NCI-H2227 treated with DMSO at 0.1 percent for 48 hours (cell line): ENCODE measurements around the gene IL10.
"Not testable (repeated sequence)": the region's sequence is repeated elsewhere in the genome, so short reads cannot be mapped to it uniquely, and the experiment has no call there.

Source experiments
- DNase-seq: peaks from one replicate; lab custom pipeline; 2025; lab: John Stamatoyannopoulos, UW

The IL10 gene

DNA sequence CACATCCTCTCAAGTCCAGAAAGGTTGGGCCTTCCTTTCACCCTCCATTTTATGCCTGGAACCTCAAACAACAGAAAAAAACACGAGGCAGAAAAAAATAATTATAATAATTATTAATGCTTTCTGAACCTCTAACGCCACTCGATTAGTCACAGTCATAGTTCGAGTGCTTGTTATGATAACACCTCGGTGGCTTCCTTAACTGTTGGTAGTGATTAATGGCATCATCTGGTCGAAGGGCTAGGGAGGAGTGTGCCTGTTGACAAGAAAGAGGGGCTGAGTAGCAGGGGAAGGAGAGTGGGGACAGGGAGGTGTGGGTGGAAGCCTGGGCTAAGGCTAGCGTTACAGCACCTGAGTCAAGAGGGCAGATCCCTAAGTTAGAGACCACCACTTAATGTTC is 21.3 kb upstream of the IL10 start:
- DNase-seq, result no peak

GRCh38 chr1:206792939-206793607 is 20.8 kb upstream of the IL10 start:
- no peak for DNase-seq

DNA sequence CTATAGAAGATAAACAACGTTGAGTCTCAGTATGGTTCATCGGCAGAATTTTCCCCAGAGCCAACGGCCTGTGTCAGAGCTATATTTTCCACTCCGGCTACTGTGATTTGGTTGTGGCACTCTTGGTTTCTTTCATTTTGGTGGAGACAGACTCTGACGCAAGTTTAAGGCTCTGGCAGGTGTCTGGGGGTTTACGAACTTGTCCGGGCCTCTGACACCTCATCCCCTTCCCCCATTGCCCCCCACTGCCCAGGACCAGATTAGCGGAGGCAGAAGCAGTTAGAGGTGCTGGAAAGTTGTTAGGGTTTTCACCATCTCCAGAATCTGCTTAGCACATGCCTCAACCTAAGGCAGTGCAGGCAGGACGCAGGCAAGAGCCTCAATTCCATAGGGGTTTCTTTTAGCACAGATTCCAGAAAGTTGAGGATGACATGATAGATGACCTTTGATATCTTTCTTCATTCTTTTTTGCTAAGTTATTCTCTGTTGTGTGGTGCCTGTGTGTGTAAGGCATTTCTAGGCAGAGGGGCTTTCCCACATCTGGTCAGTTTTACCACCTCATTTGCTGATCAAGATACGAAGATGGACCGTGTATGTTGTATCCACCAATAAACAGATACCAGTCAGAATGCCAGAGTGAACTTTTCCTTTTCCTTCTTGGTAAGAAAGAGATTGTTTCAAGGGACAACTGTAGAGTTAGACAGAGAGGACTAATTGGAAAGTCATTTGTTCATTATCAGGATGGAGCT is 18.4 kb upstream of the IL10 start:
- DNase-seq, result no peak

DNA sequence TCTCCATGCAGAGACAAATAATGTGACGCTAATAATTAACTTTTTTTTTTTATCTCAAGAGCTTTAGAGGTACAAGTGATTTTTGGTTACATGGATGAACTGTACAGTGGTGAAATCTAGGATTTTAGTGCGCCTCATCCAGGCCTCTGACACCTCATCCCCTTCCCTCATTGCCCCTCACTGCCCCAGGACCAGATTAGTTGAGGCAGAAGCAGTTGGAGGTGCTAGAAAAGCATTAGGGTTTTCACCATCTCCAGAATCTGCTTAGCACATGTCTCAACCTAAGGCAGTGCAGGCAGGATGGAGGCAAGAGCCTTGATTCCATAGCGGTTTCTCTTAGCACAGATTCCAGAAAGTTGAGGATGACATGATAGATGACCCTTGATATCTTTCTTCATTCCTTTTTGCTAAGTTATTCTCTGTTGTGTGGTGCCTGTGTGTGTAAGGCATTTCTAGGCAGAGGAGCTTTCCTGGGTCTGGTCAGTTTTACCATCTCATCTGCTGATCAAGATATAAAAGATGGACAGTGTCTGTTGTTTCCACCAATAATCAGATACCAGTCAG is 16.3 kb upstream of the IL10 start:
- DNase-seq, result no peak

DNA sequence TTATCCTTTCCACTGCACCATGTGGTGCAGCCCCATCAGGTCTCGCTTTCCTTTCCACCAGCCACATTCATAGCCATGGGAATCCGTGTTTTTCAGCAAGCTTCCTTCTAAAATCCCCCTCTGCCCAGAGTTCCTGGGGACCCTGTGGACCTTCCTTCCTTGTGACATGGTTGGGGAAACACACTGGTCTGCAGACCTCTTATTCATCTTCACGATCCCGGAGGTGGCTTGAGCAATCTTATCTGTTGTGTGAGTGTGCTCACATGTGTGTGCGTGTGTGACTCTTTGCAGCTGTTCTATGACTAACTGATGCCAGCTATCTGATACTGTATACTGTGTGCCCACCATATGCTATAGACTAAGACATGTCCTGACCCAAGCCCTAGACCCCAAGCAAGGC is 15.6 kb upstream of the IL10 start:
- DNase-seq, result no peak

- DNase-seq, result no peak
Observed at GRCh38 chr1:206786212-206786886, 14.1 kb upstream of the IL10 start.

GRCh38 chr1:206785182-206785765 is 13.0 kb upstream of the IL10 start:
- DNase-seq, result no peak

- no peak for DNase-seq
Observed at GRCh38 chr1:206784471-206784903, 12.2 kb upstream of the IL10 start.

DNA sequence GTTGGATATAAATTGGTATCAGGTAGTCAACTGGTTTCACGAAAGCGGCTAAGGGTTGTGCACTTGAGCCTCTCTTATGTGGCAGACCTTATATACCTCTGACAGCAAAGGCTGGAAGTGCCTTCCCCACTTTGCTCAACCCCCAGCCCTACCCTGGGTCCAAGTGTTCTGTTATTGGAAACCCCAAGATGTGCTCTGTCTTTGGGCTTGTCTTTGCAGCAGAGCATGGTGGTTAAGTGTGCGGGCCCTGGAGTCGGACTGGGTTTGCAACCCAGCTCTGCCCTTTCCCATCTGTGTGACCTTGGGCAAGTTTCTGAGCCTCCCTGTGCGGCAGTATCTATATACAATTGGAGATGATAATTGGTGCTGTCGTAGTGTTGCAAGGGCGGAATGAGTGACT is 11.2 kb upstream of the IL10 start:
- DNase-seq, result no peak

- no peak for DNase-seq
Observed at GRCh38 chr1:206782448-206782847, 10.2 kb upstream of the IL10 start.

- no peak for DNase-seq
Observed at GRCh38 chr1:206779638-206780037, 7.3 kb upstream of the IL10 start.

GRCh38 chr1:206778911-206779310 is 6.6 kb upstream of the IL10 start:
- not testable (repeated sequence) for DNase-seq

DNA sequence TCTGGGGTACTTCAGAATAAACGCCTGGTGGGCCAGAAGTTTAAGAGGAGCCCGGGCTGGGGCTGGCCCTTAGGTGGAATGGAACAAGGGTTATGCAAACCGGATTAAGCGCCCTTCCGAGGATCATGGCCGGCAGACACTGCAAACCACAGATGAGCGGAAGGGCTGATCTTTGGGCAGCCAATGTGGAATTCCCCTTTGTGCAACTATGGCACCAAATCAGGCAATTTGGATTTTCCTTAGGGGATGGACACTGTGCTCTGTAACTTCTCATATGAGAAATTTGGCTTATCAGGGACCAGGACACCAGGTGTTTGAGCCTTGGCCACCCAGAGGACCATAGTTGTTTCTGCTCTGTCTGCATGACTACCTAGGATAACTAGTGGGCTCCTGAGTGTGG is 5.7 kb upstream of the IL10 start:
- DNase-seq, result no peak

DNA sequence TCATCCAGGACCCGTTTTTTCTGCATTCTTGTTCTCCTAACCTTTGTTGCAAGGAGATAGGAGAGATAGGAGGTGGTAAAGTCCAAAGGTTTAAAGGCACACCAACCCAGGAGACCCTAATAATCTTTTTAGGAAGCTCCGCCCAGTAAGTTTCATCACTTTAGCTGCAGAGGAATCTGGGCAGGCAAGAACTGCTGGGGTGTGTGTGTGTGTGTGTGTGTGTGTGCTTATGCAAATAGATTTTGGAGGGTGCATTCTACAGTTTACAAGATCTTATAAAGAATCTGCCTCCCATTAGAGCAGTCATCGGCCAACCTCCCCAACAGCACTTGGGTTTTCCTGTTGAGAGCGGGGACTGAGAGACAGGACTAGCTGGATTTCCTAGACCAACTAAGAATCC is 3.9 kb upstream of the IL10 start:
- DNase-seq, result no peak

DNA sequence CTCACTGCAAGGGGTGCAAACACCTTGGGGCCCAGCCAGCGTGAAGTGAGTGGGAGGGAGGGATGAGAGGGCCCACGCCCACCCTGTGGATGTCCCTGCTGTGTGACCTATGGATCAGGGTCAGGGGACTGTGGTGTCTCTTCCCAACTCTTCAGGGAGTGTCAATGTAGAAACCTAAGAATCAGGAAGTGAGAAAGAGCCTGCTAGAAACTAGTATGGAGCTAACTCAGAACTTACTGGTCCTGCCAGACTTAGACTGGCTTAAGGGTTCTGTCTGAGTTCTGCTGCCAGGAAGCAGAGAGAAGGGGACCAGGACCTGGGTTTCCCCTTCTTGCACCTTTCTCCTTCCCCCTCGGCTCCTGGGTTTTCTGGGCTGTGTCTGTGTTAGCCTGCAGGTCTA is 1.8 kb upstream of the IL10 start:
- no peak for DNase-seq

DNA sequence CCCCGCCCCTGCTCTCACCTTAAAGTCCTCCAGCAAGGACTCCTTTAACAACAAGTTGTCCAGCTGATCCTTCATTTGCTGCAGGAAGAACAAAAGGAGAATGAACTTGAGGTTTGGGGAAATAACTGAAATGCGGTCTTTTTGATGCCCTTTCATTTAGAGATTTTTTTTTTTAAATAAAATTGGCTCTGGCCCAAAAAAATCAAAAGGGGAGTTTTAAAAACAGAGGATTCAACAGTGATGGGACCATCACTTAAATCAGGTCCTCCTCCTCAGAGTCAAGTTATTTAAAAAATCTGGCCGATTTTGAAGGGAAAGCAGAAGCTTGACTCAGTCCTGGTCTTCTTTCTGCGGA is 979 bp downstream of the IL10 start:
- no peak for DNase-seq

DNA sequence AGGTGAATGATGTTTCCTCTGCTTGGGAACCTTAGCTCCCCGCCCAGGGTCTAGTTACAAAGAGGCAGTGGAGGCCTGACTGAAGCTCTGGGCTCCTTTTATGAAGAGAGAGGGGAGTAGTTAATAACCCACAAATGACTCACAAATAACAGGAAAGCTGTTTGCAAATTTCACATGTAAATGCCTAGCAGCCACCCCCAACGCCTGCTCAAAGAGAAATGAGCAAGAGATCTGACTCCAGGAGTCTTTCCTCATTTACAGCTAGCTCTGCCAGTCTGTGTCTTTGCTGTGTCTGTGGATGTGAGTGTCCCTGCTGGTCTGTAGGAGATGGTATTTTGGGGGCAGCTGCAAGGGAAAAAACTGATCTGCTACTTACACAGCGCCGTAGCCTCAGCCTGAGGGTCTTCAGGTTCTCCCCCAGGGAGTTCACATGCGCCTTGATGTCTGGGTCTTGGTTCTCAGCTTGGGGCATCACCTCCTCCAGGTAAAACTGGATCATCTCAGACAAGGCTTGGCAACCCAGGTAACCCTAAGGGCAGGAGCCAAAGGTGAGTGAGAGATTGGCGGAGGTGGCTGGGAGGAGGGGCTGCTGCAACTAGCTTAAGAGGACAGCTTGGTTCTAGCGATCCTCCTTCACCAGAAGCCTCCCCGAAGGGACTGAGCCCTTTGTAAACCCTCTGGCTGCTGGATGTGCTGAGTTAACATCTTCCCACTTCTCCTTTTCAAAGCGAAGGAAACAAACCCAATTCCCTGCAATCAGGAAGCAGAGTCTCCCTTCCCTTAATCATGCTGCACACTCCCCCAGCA is 1.6 kb downstream of the IL10 start, which contains the start of gene IL19:
TSS of gene IL19 (plus strand) at position 243 of the 807 bp plus-strand sequence. CDS start 65,890 bp downstream, outside the sequence.
- no peak for DNase-seq

DNA sequence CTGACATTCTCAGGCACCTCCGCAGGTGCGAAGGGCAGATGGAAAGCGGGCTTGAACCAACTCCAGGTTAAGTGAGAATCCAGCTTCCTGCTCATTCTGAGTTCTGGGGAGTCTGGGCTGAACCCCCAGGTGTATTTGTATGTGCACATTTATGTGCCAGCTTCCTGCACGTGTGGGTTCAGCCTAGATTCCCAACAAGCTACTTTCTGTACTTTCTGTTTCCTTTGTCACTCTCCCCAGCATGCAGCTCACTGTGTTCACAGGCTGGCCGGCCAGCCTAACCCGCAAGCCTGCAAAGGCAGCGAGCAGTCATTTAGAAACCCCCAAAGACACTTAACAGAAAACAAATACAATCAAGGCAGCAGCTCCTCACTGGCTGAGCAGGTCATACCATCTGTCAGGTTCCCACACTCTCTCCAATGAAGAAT is 3.0 kb downstream of the IL10 start:
- DNase-seq, result no peak

DNA sequence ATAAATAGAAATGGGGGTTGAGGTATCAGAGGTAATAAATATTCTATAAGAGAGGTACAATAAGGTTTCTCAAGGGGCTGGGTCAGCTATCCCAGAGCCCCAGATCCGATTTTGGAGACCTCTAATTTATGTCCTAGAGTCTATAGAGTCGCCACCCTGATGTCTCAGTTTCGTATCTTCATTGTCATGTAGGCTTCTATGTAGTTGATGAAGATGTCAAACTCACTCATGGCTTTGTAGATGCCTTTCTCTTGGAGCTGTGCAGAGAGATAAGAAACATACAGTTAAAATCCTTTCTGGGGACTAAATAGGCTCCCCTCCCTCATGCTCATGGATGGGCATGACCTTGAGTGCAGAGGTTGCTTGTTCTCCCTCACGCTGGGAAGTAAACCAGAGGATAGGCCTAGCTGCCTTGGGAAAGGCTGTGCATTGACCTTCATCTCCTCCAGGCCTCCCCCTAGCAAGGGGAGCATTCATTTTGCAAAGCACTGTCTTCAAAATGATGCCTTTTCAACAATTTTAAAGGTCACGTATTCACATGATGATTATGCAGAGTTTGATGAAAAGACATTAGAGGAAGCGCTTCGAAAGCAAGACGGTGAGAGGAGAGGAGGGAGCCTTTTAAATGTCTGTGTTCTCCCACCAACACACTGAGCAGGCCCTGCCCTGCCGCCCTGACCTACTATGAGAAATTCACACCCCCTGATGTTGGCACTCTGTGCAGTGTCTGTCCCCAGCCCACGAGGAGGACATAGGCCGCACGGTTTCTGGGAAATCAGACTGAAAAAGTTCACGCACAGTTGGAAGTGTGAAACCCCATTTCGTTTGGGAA is 3.6 kb downstream of the IL10 start:
- DNase-seq, result no peak

GRCh38 chr1:206766251-206766856 is 5.9 kb downstream of the IL10 start:
- no peak for DNase-seq
